MCF 10A (cell line): ENCODE results near the gene QPCT. TPM values are rescaled to one million over a fixed set of nuclear protein-coding genes. Genes with fewer than 3 reads are reported as not detected.

ENCODE experiments used
- BruUV-seq: library from RNA; stranded (reverse); fragments of 400-500 nt; replicated peaks from 2 replicates; lab custom pipeline; 2021; lab: Mats Ljungman, UMichigan
- CTCF ChIA-PET: fragments of 300-600 bp; sonication (Branson Sonifier 250); formaldehyde crosslinking; extraction: SDS; loops from one replicate; lab custom pipeline; 2021; ENCODE audit warnings: antibody characterized with exemption, inconsistent platforms; lab: Yijun Ruan, JAX
- POLR2A ChIA-PET: fragments of 300-600, 350-650 bp; sonication (Branson Sonifier 250); formaldehyde crosslinking; extraction: SDS; loops from one replicate; lab custom pipeline; 2020; ENCODE audit warnings: antibody characterized with exemption, inconsistent platforms; lab: Yijun Ruan, JAX
- DNase-seq: peaks from one replicate; pipeline ENCODE4 v3.0.0-alpha.2; 2018; ENCODE audit not compliant: unreplicated experiment
- H3K27ac Mint-ChIP-seq: one replicate; pipeline ENCODE4 v1.8.0; 2022; ENCODE audit warnings: mild to moderate bottlenecking, low read depth, mixed read lengths; ENCODE audit not compliant: unreplicated experiment
- H3K27me3 Mint-ChIP-seq: one replicate; pipeline ENCODE4 v1.8.0; 2022; ENCODE audit warnings: mixed read lengths; ENCODE audit not compliant: insufficient read depth, unreplicated experiment
- H3K36me3 Mint-ChIP-seq: one replicate; pipeline ENCODE4 v1.8.0; 2022; ENCODE audit warnings: mild to moderate bottlenecking, moderate library complexity, mixed read lengths; ENCODE audit not compliant: insufficient read depth, unreplicated experiment
- H3K4me1 Mint-ChIP-seq: one replicate; pipeline ENCODE4 v1.8.0; 2022; ENCODE audit warnings: mixed read lengths; ENCODE audit not compliant: insufficient read depth, unreplicated experiment
- H3K4me3 Mint-ChIP-seq: one replicate; pipeline ENCODE4 v1.8.0; 2022; ENCODE audit warnings: mild to moderate bottlenecking, moderate library complexity, mixed read lengths; ENCODE audit not compliant: unreplicated experiment
- H3K9me3 Mint-ChIP-seq: one replicate; pipeline ENCODE4 v1.8.0; 2022; ENCODE audit warnings: mixed read lengths; ENCODE audit not compliant: unreplicated experiment
- CTCF ChIP-seq: fragments of 200-600 bp; IDR thresholded peaks from one replicate; pipeline ENCODE4 v1.8.0; 2022; ENCODE audit warnings: antibody characterized with exemption, mild to moderate bottlenecking; ENCODE audit not compliant: unreplicated experiment
- intact Hi-C: fragments of 100-400 bp; cut with micrococcal nuclease; formaldehyde crosslinking; loops from 2 replicates; pipeline ENCODE4 v1.14.1; 2022
- total RNA-seq: library from RNA; stranded (reverse); gene quantifications from 2 replicates; pipeline ENCODE4 v1.2.3, GENCODE V29; 2022

The QPCT gene
- total RNA-seq, 1 experiment from 2014 or later, result not detected

GRCh38 chr2:37317746-37318145, 26.7 kb upstream of the QPCT start:
- Mint-ChIP-seq H3K4me3 (no peak overlapping the region), H3K9me3 (no peaks in the 10 kb centered on the region), H3K27ac (no peak overlapping the region), H3K27me3 (no peaks in the 10 kb centered on the region), H3K4me1 (peaks cover 21% of the 10 kb centered on the region), H3K36me3 (peaks cover 13% of the 10 kb centered on the region)
- BruUV-seq, result no TSS peak
- ChIA-PET CTCF (interaction anchor here (0.7 to 1.3 kb wide), 4 partner anchors 53 to 624 kb away, joined by 3 to 4 read pairs (median 3); no protein-coding TSS in a partner anchor), POLR2A (interaction anchor here (1.0 to 1.9 kb wide), 3 partner anchors 46 to 1434 kb away, joined by 3 to 5 read pairs (median 3); partner anchors contain the start of genes CEBPZ, NDUFAF7 and SRSF7)
- no peak for DNase-seq
- TF ChIP-seq CTCF, result no peak
- intact Hi-C loops, result no loop called here

- intact Hi-C loops, result no loop called here
- ChIA-PET POLR2A (interaction anchor here (1.1 to 1.9 kb wide), 2 partner anchors 47 to 87 kb away, joined by 3 to 5 read pairs; partner anchors contain the start of genes CEBPZ and NDUFAF7), CTCF (interaction anchor here (0.5 to 0.7 kb wide), 5 partner anchors 34 to 623 kb away, joined by 3 to 4 read pairs (median 3); no protein-coding TSS in a partner anchor)
- DNase-seq, result no peak
- Mint-ChIP-seq H3K4me1 (peaks cover 21% of the 10 kb centered on the region), H3K27me3 (no peaks in the 10 kb centered on the region), H3K9me3 (no peaks in the 10 kb centered on the region), H3K36me3 (peaks cover 13% of the 10 kb centered on the region), H3K27ac (no peak overlapping the region), H3K4me3 (no peak overlapping the region)
- no TSS peak for BruUV-seq
- no peak for TF ChIP-seq CTCF
These were observed 26.0 kb upstream of the QPCT start for GRCh38 chr2:37318401-37318800.

- Mint-ChIP-seq H3K4me1 (peaks cover 21% of the 10 kb centered on the region), H3K9me3 (no peaks in the 10 kb centered on the region), H3K36me3 (peaks cover 13% of the 10 kb centered on the region), H3K4me3 (no peak overlapping the region), H3K27ac (no peak overlapping the region), H3K27me3 (no peaks in the 10 kb centered on the region)
- TF ChIP-seq CTCF, result no peak
- ChIA-PET CTCF (interaction anchor here (0.7 to 1.8 kb wide), 2 partner anchors 76 to 99 kb away, joined by 3 to 5 read pairs; no protein-coding TSS in a partner anchor), POLR2A (interaction anchor here (0.6 to 6.4 kb wide), 6 partner anchors 8 to 1431 kb away, joined by 3 to 104 read pairs (median 3); partner anchors contain the start of genes CEBPZ, NDUFAF7 and SRSF7)
- intact Hi-C loops, result loop anchor here (5.0 kb wide), 1 partner anchor 57 kb away; no protein-coding TSS in a partner anchor
- BruUV-seq, result no TSS peak
- no peak for DNase-seq
These were observed 24.4 kb upstream of the QPCT start for GRCh38 chr2:37319754-37320609.
